Heart right ventricle (tissue), 16 donors: ENCODE results near the gene PEX14. TPM values are rescaled to one million over a fixed set of nuclear protein-coding genes. Genes with fewer than 3 reads are reported as not detected.

Experiments
- ATAC-seq, 8 donors: fragments of 200-7000 bp; cut with Tn5 transposase; one replicate each; pipeline ENCODE4 v1.9.1; 2020; ENCODE audit warnings: mild to moderate bottlenecking in 8 of 8, moderate library complexity in 8 of 8, moderate number of reproducible peaks in 1 of 8
- DNase-seq, 2 donors: peaks; one replicate each; pipeline ENCODE4 v3.0.0-alpha.2; 2020
- H3K27ac ChIP-seq, 10 donors: fragments of 200-600 bp; sonication (generic) in 2 of 10; one replicate each; pipeline versions ENCODE4 v1.5.0 to v1.8.0; 2020 to 2022; ENCODE audit warnings: mild to moderate bottlenecking in 3 of 10
- H3K27me3 ChIP-seq, 7 donors: fragments of 200-600 bp; one replicate each; pipeline ENCODE4 v1.8.0; 2021 to 2022; ENCODE audit warnings: mild to moderate bottlenecking in 2 of 7
- H3K36me3 ChIP-seq, 9 donors: fragments of 200-600 bp; sonication (generic) in 1 of 9; one replicate each; pipeline versions ENCODE4 v1.5.0 to v1.8.0; 2020 to 2022; ENCODE audit warnings: mild to moderate bottlenecking in 2 of 9
- H3K4me1 ChIP-seq, 9 donors: fragments of 200-600 bp; sonication (generic) in 1 of 9; one replicate each; pipeline versions ENCODE4 v1.5.0 to v1.8.0; 2020 to 2022; ENCODE audit warnings: mild to moderate bottlenecking in 4 of 9
- H3K4me3 ChIP-seq, 10 donors: fragments of 200-600 bp; sonication (generic) in 2 of 10; one replicate each; pipeline versions ENCODE4 v1.5.0 to v1.8.0; 2020 to 2022; ENCODE audit warnings: mild to moderate bottlenecking in 7 of 10, moderate library complexity in 2 of 10
- H3K9me3 ChIP-seq, 11 donors: fragments of 200-600 bp in 10 of 11; sonication (generic) in 2 of 11; one replicate each; pipeline versions ENCODE4 v1.5.0 to v1.8.0; 2013 to 2022; ENCODE audit warnings: mild to moderate bottlenecking in 2 of 11, control low read depth in 1 of 11, moderate library complexity in 1 of 11
- WGBS, 2 donors: extraction: QIAGEN DNeasy Blood & Tissue Kit; methylation state at CpG; one replicate each; pipeline ENCODE4 v1.1.7; 2013; ENCODE audit warnings: inconsistent platforms in 1 of 2; 5-methylcytosine and 5-hydroxymethylcytosine counted together
- intact Hi-C, 10 donors: fragments of 100-400 bp; cut with DNase I; formaldehyde crosslinking; loops; one replicate each; pipeline versions ENCODE4 v1.11.1 to v1.14.2; 2022
- polyA plus RNA-seq, 2 donors: library from polyadenylated mRNA; stranded (reverse); fragments of 200-250 nt; gene quantifications; one replicate each; pipeline ENCODE4 v1.2.3, GENCODE V29; 2013
- total RNA-seq, 10 donors: library from RNA; stranded (reverse); fragmentation: NEBNext Ultra II Directional in 3 of 10; extraction: Animal tissue kit (Norgen Biotek cat#: 25700) in 3 of 10; gene quantifications; one replicate each; pipeline versions ENCODE4 v1.2.1 to v1.2.4, GENCODE V29; 2021 to 2023
- TF ChIP-seq, protein P1 (sequence below), 9 donors: fragments of 200-600 bp; sonication (generic) in 2 of 9; IDR thresholded peaks; one replicate each; pipeline versions ENCODE4 v1.5.0 to v1.8.0; 2021 to 2022; ENCODE audit warnings: antibody characterized with exemption in 9 of 9, mild to moderate bottlenecking in 5 of 9, moderate library complexity in 1 of 9
- donor health status: Arrhythmogenic right ventricular cardiomyopathy.
- donor health status: ischemic (EF 13 %, LVEDD 7.1; RV severe dilation, severe dysfunction).
- donor health status: healthy with polysubstance abuse.
- donor health status: DM: no; HTN: yes; CAD: no.
- donor health status: DM: no; HTN: no; CAD: no.
- donor health status: ischemic (EF 25% LVEDD 6.9; RV normal size, moderate dysfunction).
- donor health status: ischemic (EF 25% LVEDD 5.7; RV mildly dilated, moderate dysfunction).
- donor health status: healthy.
- donor health status: DM: yes; HTN: yes; CAD: no.
- donor health status: Ischemic cardiomyopathy.
- donor health status: ischemic (EF 35%, LVEDD 5.7; RV mildly dilated, moderate dysfunction).
- donor health status: nonischemic (EF 11% LVEDD 7.7; RV severe dilation, severe dysfunction).
- donor health status: DM: yes; HTN: yes; CAD: no.
- donor health status: PGD.
- donor health status: ischemic (EF 29% LVEDD 5.4; RV normal size, mild dysfunction).
- donor health status: nonischemic (EF 23%, LVEDD 6.1; RV moderate dilation, normal function).

The PEX14 gene
- total and polyA plus RNA-seq, 12 donors = 17.1 to 31.9 (median 21.1) TPM

DNA sequence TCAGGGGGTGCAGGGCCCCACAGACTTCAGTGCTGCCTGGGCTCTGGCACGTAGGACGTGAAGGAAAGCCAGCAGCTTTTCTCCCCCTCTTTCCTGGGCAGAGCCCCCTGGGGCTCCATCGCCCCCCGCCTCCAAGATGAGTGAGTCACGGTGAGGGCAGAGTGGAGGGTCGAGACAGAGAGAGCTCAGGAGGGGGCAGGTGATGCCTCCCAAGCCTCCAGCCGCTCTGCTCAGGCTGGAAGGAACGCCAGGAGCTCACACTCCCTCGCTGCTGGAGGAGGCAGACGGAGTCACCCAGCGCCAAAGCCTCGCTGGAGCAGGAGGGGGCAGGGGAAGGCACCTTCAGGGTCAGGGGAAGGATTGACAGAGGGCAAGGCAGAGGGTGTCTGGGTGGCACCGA lies 202.2 kb downstream of the PEX14 start:
- ATAC-seq = peak in 1 of 8 donors; percentile 0

GRCh38 chr1:10677491-10678391 lies 203.0 kb downstream of the PEX14 start:
- TF ChIP-seq, protein P1, sequence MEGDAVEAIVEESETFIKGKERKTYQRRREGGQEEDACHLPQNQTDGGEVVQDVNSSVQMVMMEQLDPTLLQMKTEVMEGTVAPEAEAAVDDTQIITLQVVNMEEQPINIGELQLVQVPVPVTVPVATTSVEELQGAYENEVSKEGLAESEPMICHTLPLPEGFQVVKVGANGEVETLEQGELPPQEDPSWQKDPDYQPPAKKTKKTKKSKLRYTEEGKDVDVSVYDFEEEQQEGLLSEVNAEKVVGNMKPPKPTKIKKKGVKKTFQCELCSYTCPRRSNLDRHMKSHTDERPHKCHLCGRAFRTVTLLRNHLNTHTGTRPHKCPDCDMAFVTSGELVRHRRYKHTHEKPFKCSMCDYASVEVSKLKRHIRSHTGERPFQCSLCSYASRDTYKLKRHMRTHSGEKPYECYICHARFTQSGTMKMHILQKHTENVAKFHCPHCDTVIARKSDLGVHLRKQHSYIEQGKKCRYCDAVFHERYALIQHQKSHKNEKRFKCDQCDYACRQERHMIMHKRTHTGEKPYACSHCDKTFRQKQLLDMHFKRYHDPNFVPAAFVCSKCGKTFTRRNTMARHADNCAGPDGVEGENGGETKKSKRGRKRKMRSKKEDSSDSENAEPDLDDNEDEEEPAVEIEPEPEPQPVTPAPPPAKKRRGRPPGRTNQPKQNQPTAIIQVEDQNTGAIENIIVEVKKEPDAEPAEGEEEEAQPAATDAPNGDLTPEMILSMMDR (IDR thresholded peaks at IDR 0.05) = no peak
- 43 to 53% methylated on average over 27 of the region's 27 CpGs for WGBS, 2 donors

More for the DNA sequence above, 202.2 kb downstream of the PEX14 start:
- no peak for DNase-seq
- Histone ChIP-seq H3K4me3 (no peak overlapping the region), H3K36me3 (no peaks in the 10 kb centered on the region), H3K4me1 (peaks cover 15 to 100% (median 79%) of the 10 kb centered on the region in 9 donors), H3K9me3 (no peaks in the 10 kb centered on the region), H3K27ac (peak overlapping the region in 8 of 10 donors; percentile 8 to 92 (median 52)), H3K27me3 (no peaks in the 10 kb centered on the region)
- 47 to 51% methylated on average over 13 of the region's 13 CpGs for WGBS, 2 donors
- TF ChIP-seq, protein P1 (IDR thresholded peaks at IDR 0.05) = no peak
- intact Hi-C loops = loop anchor here in 3 of 10 donors (5.0 to 10.0 kb wide), 3 partner anchors 120 to 188 kb away; partner anchors contain the start of gene CASZ1 (in 1 of the 3)

GRCh38 chr1:10678402-10678801 lies 203.7 kb downstream of the PEX14 start:
- H3K4me1 ChIP-seq = peaks cover 30 to 100% (median 86%) of the 10 kb centered on the region in 9 donors
- no peak for ATAC-seq
- H3K27ac ChIP-seq = peak overlapping the region in 8 of 10 donors; percentile 31 to 92 (median 52)
- no peaks in the 10 kb centered on the region for H3K9me3 ChIP-seq
- WGBS, 2 donors = 76 to 83% methylated on average over 23 of the region's 23 CpGs
- no peaks in the 10 kb centered on the region for H3K36me3 ChIP-seq
- no peak for DNase-seq
- no peaks in the 10 kb centered on the region for H3K27me3 ChIP-seq
- TF ChIP-seq, protein P1 (IDR thresholded peaks at IDR 0.05) = no peak
- intact Hi-C loops = loop anchor here in 3 of 10 donors (5.0 to 10.0 kb wide), 3 partner anchors 119 to 186 kb away; partner anchors contain the start of gene CASZ1 (in 1 of the 3)
- H3K4me3 ChIP-seq = no peak overlapping the region

More at GRCh38 chr1:10677491-10678391, 203.0 kb downstream of the PEX14 start:
- H3K4me1 ChIP-seq = peaks cover 23 to 100% (median 83%) of the 10 kb centered on the region in 9 donors
- peak in 1 of 2 donors; percentile 51 for DNase-seq
- peak overlapping the region in 9 of 10 donors; percentile 16 to 92 (median 52) for H3K27ac ChIP-seq
- no peaks in the 10 kb centered on the region for H3K9me3 ChIP-seq
- intact Hi-C loops = loop anchor here in 3 of 10 donors (5.0 to 10.0 kb wide), 3 partner anchors 120 to 187 kb away; partner anchors contain the start of gene CASZ1 (in 1 of the 3)
- H3K27me3 ChIP-seq = no peaks in the 10 kb centered on the region
- no peaks in the 10 kb centered on the region for H3K36me3 ChIP-seq
- ATAC-seq = peak in 6 of 8 donors; percentile 15 to 36 (median 24)
- no peak overlapping the region for H3K4me3 ChIP-seq

- Histone ChIP-seq H3K27ac (peak overlapping the region in 8 of 10 donors; percentile 29 to 92 (median 46)), H3K27me3 (no peaks in the 10 kb centered on the region), H3K9me3 (no peaks in the 10 kb centered on the region), H3K4me1 (peaks cover 31 to 100% (median 86%) of the 10 kb centered on the region in 9 donors), H3K36me3 (no peaks in the 10 kb centered on the region), H3K4me3 (no peak overlapping the region)
- ATAC-seq (no peak), DNase-seq (no peak)
- TF ChIP-seq, protein P1 (IDR thresholded peaks at IDR 0.05) = no peak
- WGBS, 2 donors = 56 to 75% methylated on average over 11 of the region's 11 CpGs
- intact Hi-C loops = loop anchor here in 3 of 10 donors (5.0 to 10.0 kb wide), 3 partner anchors 118 to 186 kb away; partner anchors contain the start of gene CASZ1 (in 1 of the 3)
Observed at GRCh38 chr1:10678852-10679251, 204.1 kb downstream of the PEX14 start.
